Measurements from ENCODE around the gene ARHGEF19.
"Not testable (repeated sequence)": the region's sequence is repeated elsewhere in the genome, so short reads cannot be mapped to it uniquely, and the experiment has no call there.

ARHGEF19 gene

DNA sequence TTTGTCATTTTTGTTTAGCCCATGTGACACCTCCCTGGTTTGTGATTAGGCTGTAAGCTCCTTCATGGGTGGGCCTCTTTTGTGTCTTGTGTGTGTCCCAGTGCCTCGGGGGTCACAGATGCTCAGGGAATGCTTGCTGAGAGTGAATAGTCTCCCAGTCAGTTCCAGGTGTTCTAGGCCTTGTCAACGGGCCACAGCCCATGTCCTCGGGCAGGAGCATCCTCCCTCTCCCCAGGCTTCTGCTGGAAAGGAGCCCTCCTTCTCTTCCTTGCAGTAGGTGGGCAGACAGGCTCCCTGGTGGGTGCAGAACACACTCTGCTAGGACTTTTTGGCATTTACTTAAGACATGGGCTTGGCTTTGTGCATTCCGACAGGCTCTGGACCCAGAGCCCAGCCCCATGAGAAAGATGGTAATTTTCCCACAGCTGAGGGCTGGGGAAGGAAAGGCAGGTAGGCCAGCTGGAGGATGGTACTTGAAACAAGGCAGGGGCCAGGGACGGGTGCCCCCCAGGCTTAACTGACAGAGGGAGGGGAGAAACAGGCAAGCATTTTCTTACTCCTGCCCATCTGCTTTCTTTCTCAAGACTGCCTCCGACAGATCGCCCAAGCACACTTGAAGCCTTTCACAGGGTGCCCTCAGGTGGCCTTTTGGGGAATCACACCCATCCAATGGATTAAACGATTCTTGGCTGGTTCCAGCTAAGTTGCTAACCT lies 31.6 kb upstream of the ARHGEF19 start:
- DNase-seq: peak; percentile 79 to 83 (median 82)

DNA sequence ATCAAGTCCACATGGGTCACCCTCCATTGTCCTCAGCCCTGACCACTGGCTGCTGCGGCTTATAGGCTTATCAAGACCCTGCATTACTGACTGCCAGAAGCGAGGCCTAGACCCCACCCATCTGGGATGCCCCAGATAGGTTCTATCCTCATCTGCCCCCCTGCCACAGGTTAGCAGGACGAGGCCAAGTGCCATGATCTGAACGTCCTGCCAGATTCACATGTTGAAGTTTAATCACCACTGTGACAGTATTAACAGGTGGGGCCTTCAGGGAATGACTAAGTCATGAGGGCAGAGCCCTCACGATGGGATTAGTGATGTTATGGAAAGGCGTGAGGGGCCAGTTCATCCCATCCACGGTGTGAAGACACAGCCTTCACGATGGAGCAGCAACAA lies 30.8 kb upstream of the ARHGEF19 start:
- no peak for DNase-seq

DNA sequence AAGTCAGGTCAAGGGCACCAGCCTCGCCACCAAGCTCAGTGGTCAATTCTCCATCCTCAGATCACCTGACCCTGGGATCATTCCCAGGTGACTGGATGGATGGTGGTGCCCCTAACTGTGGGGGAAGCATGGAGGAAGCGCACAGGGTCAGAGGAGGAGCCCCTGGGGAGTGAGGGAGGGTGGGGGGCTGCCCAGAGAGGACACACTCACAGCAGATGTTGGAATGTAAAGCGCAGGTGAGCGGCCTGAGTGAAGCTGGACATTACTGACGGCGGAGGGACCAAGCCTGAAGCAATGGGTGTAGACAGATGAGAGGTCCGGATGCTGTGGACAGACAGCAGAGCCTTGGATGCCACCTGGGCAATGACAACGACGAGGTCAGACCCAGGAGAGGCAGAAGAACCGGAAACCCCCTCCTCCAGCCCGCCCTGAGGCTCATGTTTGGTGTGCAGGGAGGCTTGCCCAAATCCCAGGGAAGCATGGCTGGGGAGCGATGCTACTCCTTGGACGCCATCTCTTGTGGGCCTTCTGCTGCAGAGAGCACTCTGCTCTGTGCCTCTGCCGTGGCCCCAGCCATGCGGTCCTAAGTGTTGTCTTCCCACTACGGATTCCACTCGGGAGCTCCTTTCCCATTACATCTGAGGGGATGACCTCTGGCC lies 30.2 kb upstream of the ARHGEF19 start:
- no peak for DNase-seq

DNA sequence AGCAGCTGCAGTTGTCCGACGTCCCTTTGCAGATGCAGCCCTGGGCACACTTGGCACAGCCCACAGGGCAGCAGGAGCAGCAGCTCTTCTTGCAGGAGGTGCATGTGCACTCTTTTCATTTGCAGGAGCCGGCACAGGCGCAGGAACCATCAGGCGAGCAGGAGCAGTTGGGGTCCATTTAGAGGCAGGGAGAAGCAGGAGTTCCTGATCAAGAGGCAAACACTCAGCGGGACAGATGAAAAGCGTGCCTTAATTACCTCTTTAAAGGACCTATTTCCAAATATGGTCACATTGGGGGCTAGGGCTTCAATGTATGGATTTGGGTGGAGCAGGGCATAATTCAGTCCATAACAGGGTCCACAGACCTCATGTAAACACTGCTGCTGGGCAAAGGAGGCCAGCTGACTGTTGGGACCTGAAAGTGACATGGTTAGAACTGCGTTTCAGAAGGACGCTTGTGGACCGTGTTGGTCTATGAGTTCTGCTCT lies 28.8 kb upstream of the ARHGEF19 start:
- no peak for DNase-seq

GRCh38 chr1:16239972-16240491 lies 27.6 kb upstream of the ARHGEF19 start:
- DNase-seq: no peak

GRCh38 chr1:16237343-16237830 lies 24.9 kb upstream of the ARHGEF19 start:
- DNase-seq: no peak

DNA sequence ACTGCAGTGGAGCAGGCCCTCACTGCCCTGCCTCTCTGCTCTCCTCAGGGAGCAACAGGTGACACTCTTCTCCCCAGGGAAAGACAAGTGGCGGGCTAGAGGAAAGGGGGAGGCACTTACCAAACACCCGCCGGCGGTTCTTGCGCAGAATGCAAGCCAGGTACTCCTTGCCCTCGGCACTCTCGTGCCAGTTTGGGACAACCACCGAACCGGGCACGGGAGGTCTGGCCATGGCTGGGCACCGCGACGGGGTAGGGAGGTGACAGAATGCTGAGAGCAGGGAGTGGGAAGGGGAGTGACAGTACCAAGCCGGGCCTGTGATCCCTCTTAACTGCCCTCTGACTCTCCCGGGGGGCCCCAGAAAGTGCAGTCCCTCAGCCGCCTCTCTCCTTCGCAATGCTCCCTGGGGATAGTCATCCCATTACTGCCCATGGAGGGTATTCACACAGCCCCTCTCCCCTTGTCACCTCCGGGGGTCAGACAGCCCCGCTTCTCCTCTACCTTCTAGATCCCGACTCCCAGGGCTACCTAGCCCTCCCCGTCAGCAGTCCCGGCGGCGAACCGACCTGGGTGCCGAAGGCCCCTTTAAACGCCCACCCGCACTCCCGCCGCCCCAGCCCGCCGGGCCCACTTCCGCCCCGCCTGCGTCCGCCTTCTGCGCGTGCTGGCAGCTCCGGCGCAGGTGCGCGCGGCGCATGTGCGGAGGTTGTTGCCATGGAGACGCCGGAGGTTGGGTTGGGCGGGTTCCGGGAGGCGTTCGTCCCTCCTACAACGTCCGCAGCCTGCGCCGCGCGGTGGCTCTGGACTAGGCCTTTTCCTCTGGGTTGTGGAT lies 24.3 kb upstream of the ARHGEF19 start, which contains the start of gene CPLANE2:
CPLANE2 (minus strand) TSS at position 673 of the 832 bp plus-strand sequence; CDS start at position 232, 441 bp downstream.
- peak; percentile 90 to 96 (median 93) for DNase-seq

- DNase-seq: peak; percentile 27 to 49 (median 37)
Observed at GRCh38 chr1:16235944-16236510, 23.6 kb upstream of the ARHGEF19 start.

- DNase-seq: no peak
Observed at GRCh38 chr1:16235347-16235746, 22.9 kb upstream of the ARHGEF19 start.

DNA sequence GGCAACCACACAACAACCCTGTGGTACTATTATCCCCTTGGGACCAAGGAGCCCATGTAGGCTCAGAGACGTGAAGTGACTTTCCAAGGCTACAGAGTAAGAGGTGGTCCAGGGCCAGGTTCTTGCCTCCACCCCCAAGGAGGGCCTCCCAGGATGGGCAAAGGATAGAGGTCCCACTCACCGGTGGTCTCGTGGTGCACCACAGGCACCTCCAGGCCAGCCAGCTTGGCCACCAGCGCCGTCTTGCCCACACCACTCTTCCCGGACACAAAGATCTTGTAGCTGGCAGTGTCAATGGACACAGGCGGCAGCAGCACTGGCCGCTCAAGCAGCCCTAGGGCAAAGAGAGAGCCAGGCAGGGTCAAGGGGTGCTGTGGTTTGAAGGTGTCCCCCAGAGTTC lies 21.0 kb upstream of the ARHGEF19 start:
- no peak for DNase-seq

GRCh38 chr1:16232316-16232710 lies 19.9 kb upstream of the ARHGEF19 start:
- DNase-seq: no peak

DNA sequence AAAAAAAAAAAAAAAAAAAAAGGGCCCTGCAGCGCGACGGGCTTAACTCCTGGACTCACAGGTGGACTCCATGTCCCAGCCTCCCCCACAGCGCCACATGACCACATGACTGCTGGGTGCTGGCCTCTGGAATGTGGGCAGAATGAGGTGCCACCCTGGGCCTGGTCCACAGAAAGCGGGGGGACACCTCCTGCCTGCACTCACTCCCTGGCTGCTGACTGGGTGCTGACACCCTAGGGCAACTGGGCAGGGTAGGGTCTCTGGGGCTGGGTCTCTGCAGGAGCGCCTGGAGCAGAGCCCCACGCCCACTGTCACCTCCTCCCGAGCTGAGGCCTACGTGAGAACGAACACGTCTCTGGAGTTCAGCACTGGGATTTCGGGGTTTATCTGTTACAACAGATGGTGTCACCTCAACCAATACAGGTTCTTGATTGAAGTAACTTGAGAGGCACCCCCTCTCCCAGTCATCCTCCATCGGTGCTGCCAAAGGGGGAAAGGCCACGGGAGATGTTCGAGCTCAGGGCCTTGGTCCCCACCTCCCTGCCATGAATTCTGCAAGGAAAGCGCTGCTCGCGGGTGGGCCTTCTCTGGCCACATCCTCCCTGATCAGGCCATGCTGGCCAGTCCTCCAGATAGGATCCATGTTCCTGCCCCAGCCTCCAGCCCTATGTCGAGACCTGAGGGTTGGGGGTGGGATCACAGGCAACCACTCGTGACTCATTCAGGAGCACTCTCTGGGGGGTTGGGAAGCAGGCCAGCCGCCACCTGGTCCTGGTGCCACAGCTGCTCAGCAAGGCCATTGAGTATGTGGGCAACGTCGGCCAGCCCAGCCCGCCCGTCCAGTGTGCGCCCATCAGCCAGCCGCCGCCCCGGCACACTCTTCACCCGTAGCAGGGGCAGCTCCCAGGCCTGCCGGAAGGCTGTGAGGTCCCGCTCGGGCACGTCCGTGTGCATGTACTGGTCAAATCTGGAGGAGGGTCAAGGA lies 19.2 kb upstream of the ARHGEF19 start:
- DNase-seq: no peak

DNA sequence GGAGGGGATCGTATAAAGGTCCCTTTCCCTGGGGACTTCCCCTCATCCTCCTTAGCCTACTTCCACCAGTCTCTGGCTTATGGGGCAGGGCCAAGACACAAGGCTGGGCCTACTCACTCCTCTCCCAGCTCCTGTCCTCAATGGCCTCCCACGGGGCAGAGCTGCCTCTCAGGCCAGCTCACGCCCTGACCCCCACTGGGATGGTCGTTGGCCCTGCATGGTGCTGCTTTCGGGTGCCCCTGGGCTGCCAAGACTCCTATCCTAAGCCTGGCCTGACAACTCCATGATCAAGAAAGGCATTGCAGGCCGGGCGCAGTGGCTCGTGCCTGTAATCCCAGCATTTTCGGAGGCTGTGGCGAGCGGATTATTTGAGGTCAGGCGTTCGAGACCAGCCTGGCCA lies 18.3 kb upstream of the ARHGEF19 start:
- DNase-seq: no peak

DNA sequence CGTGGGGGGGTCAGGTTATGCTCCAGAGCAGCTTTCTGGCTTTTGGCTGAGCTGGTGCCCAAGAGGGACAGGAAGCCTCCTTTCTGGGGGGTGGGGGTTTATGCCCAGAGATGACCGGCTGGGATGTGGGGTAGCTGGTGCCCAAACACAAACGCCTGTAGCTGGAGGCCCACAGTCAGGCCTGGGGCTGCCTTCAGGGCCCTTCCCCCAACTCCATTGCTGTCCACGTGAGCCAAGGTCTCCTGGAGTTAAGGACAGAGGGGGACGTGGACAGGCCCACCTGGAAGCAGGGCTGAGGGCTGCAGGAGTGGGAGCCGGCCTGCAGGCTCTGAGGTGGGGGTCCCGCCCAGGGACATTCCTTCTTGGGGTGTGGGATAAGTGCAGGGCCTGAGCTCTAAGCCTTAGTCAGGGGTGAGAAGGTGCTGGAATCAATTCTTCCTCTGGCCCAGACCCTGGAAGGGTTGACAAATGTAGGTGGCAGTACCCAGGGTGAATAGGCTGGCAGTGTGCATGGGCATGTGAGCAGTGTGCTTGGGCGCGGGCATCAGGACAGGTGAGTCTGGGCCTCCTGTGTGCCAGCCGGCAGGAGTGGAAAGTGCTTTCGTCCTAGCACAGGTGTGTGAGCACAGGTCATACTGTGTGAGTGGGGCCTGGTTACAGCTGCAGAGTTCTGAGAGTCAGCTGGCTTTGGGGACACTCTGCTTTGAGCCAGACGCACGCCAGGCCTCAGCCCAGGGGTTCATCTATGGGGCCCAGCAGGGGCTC lies 17.7 kb upstream of the ARHGEF19 start:
- no peak for DNase-seq

- peak in 3 of 4 experiments; percentile 19 to 52 (median 23) for DNase-seq
Observed at GRCh38 chr1:16226490-16227179, 14.2 kb upstream of the ARHGEF19 start.

- DNase-seq: no peak
Observed at GRCh38 chr1:16226129-16226489, 13.7 kb upstream of the ARHGEF19 start.

DNA sequence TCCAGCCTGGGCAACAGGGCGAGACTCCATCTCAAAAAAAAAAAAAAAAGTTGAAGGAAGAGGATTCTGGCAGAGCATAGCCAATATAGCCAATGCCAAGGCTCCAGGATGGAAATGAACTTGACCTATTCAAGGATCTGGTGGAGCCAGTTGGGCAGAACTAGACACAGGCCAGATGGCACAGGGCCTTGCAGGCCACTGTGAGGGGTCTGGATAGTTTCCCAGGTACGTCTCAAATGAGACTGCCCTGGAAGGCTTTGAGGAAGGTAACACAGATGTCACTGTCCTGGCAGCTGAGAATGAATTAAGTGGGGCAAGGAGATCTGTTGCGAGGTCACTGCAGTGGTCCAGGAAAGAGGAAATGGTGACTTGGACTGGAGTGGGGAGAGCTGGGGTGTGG lies 12.0 kb upstream of the ARHGEF19 start:
- DNase-seq: no peak

DNA sequence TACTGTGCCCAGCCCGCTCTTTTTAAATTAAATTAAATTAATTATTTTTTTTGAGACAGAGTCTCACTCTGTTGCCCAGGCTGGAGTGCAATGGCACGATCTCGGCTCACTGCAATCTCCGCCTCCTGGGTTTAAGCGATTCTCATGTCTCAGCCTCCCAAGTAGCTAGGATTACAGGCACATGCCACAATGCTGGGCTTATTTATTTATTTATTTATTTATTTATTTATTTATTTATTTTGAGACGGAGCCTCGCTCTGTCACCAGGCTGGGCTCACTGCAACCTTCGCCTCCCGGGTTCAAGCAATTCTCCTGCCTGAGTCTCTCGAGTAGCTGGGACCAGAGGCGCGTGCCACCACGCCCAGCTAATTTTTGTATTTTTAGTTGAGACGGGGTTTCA lies 10.3 kb upstream of the ARHGEF19 start:
- DNase-seq: not testable (repeated sequence)

DNA sequence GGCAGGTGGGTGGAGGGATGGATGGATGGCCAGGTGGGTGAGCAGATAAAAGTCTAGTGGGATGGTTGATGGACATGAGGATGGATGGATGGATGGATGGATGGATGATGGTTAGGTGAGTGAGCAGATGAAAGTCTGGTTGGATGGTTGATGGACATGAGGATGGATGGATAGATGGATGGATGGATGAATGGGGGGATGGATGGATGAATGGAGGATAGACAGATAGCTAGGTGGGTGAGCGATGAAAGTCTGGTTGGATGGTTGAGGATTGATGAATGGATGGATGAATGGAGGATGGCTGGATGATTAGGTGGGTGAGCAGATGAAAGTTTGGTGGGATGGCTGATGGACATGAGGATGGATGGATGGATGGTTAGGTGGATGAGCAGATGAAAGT lies 9.0 kb upstream of the ARHGEF19 start:
- DNase-seq: no peak
